ENCODE data around the gene ANXA1.

ANXA1 gene

GRCh38 chr9:73138516-73138915 is 13.1 kb upstream of the ANXA1 start:
- no peak for DNase-seq

DNA sequence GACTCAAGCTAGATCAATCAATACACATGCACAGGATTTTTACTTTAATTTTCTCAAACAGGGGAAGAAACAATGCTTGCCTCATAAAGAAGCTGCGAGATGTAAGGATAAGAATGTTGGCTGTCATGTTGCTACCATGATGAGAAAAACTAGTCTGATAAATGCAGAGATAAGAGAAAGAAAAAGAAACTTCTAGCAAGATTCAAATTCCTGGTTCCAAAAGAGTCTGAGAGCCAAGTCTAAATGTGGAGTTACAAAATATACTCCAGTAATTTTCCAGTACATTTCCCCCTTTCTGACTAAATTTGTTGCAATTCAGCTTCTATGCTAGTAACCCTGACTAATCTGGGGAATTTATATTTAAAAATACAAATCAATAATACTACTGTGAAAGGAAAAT is 10.4 kb upstream of the ANXA1 start:
- peak in 1 of 5 experiments; percentile 53 for DNase-seq

GRCh38 chr9:73143711-73144328 is 7.8 kb upstream of the ANXA1 start:
- no peak for DNase-seq

DNA sequence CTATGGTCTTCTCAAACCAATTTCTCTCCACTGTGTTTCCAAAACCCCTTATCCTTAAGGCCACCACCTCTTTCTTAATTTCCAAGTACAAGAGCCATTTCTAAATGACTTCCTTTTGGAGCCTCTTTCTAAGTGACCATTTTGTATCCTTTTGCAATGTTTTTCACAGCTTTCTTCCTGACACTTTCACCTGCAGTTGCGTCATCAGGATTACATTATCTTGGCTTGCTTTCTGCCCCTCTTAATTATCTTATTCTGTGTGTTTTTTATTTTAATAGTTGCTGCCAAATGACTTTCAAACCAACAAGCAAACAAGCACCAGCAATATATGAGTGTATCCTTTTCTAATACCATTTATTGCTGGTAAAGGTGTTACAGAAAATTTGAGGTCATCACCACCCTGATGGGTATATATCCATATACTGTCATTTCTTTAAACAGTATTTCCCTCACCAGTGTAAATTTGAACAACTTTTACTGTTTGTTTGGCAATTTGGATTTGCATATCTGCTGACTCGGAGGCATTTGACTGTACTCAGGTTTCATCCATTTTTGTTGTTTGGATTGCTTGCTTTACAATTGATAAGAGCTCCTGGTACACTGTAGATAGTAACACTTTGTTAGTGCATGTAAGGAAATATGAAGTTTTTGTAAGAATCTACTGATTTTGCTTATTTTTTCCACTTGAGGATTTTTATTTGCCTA is 5.4 kb upstream of the ANXA1 start:
- no peak for DNase-seq

DNA sequence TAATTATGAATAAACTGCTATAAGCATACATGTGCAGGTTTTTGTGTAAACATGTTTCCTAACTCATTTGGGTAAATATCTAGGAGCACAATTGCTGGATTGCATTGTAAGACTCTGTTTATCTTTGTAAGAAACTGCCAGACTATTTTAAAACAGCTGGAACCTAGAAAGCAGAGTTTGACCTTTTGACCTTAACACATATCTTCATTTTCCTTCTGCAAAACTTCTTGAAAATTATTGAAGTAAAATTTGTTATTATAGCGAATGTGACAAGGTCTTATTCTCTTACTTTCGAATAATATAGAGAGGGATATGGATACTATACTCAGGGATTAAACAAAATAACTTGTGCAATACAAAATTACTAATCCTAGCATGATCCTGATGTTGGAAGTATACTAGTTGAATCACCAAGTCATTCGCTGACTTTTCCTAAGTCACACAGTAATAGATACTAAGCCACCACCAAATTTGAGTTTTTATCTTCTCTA is 3.2 kb upstream of the ANXA1 start:
- no peak for DNase-seq

GRCh38 chr9:73149371-73150067 is 2.1 kb upstream of the ANXA1 start:
- peak in 2 of 5 experiments; percentile 41 to 89 for DNase-seq

GRCh38 chr9:73152543-73152844 is 829 bp downstream of the ANXA1 start:
- DNase-seq = no peak

DNA sequence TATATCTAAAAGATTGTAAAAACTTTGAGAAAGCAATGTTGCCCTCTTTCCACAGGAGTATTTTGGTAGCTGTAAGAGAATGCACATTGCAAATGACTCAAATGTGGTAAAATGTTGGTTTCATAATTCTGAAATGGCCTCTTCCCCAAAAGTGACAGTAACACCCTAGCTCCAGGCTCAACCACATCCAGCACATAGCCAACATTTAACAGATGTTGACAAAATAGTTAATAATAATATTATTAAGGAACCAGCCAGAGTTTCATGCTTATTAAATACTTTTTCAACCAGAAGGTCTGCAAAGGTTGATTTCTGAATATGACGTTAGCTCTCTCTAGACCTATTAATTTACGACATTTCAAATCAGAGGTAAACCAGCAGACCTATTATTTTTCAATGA is 1.3 kb downstream of the ANXA1 start:
- peak in 2 of 5 experiments; percentile 36 to 85 for DNase-seq

DNA sequence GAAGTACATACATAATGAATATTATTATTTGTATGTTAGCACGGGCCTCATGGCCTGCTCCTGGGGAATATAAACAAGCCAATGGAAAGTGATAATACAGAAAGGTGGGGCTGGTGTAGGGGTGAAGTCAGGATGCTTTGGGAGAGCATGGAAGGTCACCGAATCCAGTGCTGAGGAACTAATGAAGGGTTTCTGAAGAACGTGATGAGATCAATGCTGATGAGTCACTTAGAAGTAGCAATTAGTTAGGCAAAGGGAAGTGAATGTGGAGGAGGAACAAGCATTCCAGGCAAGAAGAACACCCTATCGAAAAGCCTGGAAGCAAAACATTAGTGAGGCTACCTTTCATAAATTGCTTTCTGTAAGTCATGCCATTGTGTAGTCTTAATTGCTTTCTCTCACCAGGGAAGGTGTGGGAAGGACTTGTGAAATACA is 2.1 kb downstream of the ANXA1 start:
- no peak for DNase-seq

DNA sequence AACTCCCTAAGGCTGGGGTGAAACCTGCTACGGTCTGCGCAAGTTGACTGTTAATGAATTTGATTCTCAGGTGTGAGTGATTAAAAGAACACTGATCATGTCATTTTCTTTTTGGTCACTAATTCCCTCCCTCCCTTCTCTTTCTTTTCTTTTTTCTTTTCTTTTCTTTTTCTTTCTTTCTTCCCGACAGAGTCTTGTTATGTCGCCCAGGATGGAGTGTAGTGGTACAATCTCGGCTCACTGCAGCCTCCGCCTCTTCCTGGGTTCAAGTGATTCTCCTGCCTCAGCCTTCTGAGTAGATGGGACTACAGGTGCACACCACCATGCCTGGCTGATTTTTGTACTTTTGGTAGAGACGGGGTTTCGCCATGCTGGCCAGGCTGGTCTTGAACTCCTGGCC is 2.6 kb downstream of the ANXA1 start:
- DNase-seq = no peak

DNA sequence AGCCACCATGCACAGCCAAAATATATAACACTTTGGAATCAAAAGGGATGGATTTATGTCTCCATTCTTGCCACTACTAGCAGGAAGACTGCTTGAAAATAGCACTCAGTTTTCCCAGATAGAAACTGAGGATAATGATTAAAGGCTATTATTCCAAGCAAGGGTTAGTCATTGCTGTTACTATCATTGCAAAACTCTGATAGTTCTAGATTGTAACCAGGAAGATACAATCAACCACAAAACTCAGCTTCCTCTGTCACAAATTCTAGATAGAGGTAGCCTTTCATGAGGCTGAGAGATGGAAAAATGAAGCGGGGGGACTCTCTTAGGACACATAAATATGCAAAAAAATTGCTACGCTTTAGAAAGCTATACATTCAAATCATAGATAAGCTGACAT is 3.1 kb downstream of the ANXA1 start:
- peak in 1 of 5 experiments; percentile 80 for DNase-seq

DNA sequence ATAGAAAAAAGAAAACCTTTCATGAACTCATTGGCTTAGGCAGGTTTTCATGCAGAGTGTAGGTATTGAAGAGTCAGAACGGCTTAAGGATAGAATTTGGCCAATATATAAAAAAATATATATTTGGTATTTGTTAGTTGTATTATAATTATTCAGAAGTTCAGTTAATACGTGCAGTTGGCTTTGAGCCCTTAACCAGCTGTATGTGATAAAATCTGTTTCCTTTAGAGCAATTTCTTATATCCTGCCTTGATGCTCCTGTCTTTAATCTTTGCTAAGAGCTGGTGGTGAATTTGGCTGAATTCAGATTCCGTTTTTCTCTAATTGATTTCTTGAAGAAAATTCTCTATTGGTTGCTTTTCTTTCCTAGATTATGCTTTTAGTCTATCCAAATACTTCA is 3.7 kb downstream of the ANXA1 start:
- peak in 1 of 5 experiments; percentile 61 for DNase-seq

GRCh38 chr9:73155968-73156864 is 4.6 kb downstream of the ANXA1 start:
- no peak for DNase-seq

DNA sequence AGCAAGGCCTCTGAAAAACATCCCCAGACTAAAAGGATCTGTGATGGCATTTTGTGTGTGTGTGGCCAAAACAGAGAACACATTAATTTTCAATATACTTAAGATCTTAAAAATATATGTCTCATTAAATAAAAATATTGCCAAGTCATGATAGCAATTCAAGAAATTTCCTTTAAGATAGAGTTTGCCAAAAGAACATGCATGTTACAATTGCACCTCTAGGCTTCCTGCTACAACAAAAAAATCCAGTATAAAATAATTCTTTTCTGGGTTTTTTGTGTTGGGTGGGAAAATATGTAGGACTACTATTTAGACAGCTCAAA is 5.2 kb downstream of the ANXA1 start:
- no peak for DNase-seq

- DNase-seq = no peak
Observed at GRCh38 chr9:73157811-73158210, 6.1 kb downstream of the ANXA1 start.

GRCh38 chr9:73158723-73159122 is 7.1 kb downstream of the ANXA1 start:
- DNase-seq = no peak

DNA sequence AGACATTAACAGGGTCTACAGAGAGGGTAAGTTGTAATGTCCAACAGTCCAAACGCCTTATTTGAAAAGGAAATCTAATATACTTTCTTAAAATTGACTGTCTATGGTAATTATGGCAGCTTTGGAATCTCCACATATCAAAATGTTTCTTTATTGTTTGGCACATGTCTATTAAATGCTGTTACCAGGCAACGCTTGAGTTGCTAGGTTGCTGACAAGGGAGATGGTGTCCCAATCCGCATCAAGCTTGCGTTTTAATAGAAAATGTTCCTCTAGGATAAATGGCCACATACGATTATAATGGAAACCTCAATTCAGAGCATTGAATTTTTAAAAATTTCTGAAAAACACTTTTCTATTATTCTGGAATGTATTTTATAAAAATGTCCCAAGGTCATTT is 9.2 kb downstream of the ANXA1 start:
- no peak for DNase-seq

GRCh38 chr9:73162987-73163768 is 11.5 kb downstream of the ANXA1 start:
- DNase-seq = peak in 1 of 5 experiments; percentile 69

DNA sequence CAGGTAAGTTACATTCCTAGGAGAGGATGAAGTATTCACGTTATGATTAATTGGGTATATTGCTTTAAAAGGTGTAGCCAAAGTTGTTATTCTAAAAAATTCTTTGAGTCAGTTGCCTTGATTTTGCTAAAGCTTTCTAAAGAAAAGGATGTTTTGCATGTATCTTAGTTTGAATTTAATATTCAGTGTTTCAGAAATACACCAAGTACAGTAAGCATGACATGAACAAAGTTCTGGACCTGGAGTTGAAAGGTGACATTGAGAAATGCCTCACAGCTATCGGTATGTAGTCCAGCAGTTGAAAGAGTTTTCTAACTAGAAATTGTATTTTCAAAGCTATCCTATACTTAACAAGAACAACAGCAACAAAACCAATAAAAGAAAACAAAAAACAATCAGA is 14.2 kb downstream of the ANXA1 start:
- no peak for DNase-seq

GRCh38 chr9:73166468-73166867 is 14.8 kb downstream of the ANXA1 start:
- no peak for DNase-seq

GRCh38 chr9:73167614-73168013 is 15.9 kb downstream of the ANXA1 start:
- DNase-seq = no peak

DNA sequence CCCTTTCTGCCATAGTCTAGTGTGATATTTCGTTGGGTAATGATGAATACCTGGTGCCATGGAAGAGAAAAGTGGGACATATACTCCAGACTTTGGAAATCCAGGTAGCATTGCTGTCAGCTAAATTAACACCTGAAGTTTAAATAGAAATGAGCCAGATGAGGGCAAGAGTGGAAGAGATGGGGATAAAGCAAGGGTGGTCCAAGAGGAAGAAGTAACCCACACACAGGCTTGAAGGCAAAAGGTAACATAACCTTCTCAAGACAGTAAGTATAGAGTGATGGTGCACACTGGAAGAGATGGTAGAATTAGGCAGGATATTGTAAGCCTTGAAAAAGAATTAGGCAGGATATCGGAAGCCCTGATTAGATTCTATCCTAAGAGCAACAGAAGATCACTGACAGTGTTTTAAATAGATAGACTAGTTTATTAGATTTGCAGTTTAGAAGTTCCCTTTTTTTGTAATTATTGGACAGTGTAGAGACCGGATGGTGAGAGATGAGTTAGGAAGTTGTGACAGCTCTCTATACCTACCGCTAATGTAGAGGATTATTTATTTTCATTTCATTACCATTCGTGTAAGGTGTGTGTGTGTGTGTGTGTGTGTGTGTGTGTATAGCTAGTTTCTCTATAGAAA is 16.8 kb downstream of the ANXA1 start:
- no peak for DNase-seq
